Epidermal melanocyte (primary cell): Measurements from ENCODE around the gene TRMT2A.

ENCODE experiments used
- DNase-seq: peaks from one replicate; pipeline ENCODE4 v3.0.0; 2011; ENCODE audit warnings: low spot score; ENCODE audit not compliant: insufficient read length

TRMT2A gene

GRCh38 chr22:20149257-20150250 is 32.5 kb upstream of the TRMT2A start:
- no peak for DNase-seq

- DNase-seq, result no peak
These were observed 31.4 kb upstream of the TRMT2A start for GRCh38 chr22:20148414-20148813.

GRCh38 chr22:20147237-20147988 is 30.4 kb upstream of the TRMT2A start:
- DNase-seq, result no peak

GRCh38 chr22:20146777-20147176 is 29.8 kb upstream of the TRMT2A start:
- DNase-seq, result no peak

- DNase-seq, result no peak
These were observed 28.8 kb upstream of the TRMT2A start for GRCh38 chr22:20145832-20146223.

- DNase-seq, result no peak
These were observed 28.3 kb upstream of the TRMT2A start for GRCh38 chr22:20145206-20145831.

- no peak for DNase-seq
These were observed 27.0 kb upstream of the TRMT2A start for GRCh38 chr22:20143883-20144665.

- no peak for DNase-seq
These were observed 25.9 kb upstream of the TRMT2A start for GRCh38 chr22:20142711-20143621.

- DNase-seq, result no peak
These were observed 24.4 kb upstream of the TRMT2A start for GRCh38 chr22:20141186-20142077.

GRCh38 chr22:20140521-20140964 is 23.5 kb upstream of the TRMT2A start:
- DNase-seq, result no peak

- no peak for DNase-seq
These were observed 23.1 kb upstream of the TRMT2A start for GRCh38 chr22:20140107-20140445.

GRCh38 chr22:20139391-20140106 is 22.5 kb upstream of the TRMT2A start:
- no peak for DNase-seq

- DNase-seq, result no peak
These were observed 21.8 kb upstream of the TRMT2A start for GRCh38 chr22:20138868-20139267.

GRCh38 chr22:20138417-20138738 is 21.4 kb upstream of the TRMT2A start:
- DNase-seq, result no peak

- no peak for DNase-seq
These were observed 20.8 kb upstream of the TRMT2A start for GRCh38 chr22:20137671-20138416.

GRCh38 chr22:20137113-20137512 is 20.1 kb upstream of the TRMT2A start:
- DNase-seq, result no peak

- no peak for DNase-seq
These were observed 19.5 kb upstream of the TRMT2A start for GRCh38 chr22:20136603-20136873.
